Ishikawa (cell line): ENCODE data around the gene FN3K.

Source experiments
- CEBPB ChIP-seq: IDR thresholded peaks from 2 replicates; pipeline ENCODE4 v1.6.1; 2012
- EP300 ChIP-seq: IDR thresholded peaks from 2 replicates; pipeline ENCODE4 v1.6.1; 2012; ENCODE audit warnings: borderline replicate concordance
- TCF12 ChIP-seq: IDR thresholded peaks from 2 replicates; pipeline ENCODE4 v1.6.1; 2012; ENCODE audit warnings: low read depth

- TF ChIP-seq TCF12 (no peak), EP300 (no peak), CEBPB (no peak)
These were observed 47.5 kb upstream of the FN3K start for GRCh38 chr17:82687871-82688270.
